Measurements from ENCODE around the gene AHNAK.

DNA sequence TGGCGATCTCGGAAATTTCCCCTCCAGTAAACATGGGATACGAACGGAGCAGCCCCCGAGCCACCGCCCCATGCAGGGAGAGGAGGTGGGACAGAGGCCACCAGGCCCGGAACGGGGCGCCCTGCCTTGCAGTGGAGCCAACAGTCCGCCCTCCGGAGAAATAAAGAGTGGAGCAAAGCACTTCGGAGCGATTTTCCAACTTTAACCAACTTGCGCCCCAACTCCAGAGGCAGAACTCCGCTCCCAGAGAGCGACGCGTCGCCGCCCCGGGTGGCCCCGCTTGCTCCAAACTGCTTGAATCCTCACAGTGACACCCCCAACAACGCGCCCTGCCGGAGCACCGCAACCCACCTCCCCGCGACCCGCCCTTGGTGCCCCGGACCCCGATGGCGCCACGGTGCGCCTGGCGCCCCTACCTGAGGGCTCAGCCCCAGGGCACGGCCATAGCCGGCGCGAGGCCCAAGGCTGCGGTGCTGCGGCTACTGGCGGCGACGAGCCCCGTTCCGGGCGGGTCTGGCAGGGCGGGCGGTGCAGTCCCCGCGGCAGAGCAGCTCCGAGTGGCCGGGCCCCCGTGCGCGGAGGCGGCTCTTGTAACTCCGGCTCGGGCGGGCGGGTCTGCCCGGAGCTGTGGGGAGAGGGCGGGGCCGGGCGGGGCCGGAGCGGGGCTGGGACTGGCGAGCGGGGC, at the start of gene AHNAK:
- TF ChIP-seq, protein P1, sequence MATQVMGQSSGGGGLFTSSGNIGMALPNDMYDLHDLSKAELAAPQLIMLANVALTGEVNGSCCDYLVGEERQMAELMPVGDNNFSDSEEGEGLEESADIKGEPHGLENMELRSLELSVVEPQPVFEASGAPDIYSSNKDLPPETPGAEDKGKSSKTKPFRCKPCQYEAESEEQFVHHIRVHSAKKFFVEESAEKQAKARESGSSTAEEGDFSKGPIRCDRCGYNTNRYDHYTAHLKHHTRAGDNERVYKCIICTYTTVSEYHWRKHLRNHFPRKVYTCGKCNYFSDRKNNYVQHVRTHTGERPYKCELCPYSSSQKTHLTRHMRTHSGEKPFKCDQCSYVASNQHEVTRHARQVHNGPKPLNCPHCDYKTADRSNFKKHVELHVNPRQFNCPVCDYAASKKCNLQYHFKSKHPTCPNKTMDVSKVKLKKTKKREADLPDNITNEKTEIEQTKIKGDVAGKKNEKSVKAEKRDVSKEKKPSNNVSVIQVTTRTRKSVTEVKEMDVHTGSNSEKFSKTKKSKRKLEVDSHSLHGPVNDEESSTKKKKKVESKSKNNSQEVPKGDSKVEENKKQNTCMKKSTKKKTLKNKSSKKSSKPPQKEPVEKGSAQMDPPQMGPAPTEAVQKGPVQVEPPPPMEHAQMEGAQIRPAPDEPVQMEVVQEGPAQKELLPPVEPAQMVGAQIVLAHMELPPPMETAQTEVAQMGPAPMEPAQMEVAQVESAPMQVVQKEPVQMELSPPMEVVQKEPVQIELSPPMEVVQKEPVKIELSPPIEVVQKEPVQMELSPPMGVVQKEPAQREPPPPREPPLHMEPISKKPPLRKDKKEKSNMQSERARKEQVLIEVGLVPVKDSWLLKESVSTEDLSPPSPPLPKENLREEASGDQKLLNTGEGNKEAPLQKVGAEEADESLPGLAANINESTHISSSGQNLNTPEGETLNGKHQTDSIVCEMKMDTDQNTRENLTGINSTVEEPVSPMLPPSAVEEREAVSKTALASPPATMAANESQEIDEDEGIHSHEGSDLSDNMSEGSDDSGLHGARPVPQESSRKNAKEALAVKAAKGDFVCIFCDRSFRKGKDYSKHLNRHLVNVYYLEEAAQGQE (IDR thresholded peaks at IDR 0.05) = no peak
- no peak for TF ChIP-seq CTCF (IDR thresholded peaks at IDR 0.05; ENCODE audit: low read depth, low read length, missing input control)
- TF ChIP-seq, protein P2, sequence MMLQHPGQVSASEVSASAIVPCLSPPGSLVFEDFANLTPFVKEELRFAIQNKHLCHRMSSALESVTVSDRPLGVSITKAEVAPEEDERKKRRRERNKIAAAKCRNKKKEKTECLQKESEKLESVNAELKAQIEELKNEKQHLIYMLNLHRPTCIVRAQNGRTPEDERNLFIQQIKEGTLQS (IDR thresholded peaks at IDR 0.05) = no peak
- no peak for TF ChIP-seq RAD21 (IDR thresholded peaks at IDR 0.05)
- no peak for TF ChIP-seq SP1 (IDR thresholded peaks at IDR 0.05)
- TF ChIP-seq JUND (IDR thresholded peaks at IDR 0.05) = no peak
- no peak for TF ChIP-seq RXRA (IDR thresholded peaks at IDR 0.05)
- no peak for TF ChIP-seq MAX (IDR thresholded peaks at IDR 0.05)
- TF ChIP-seq, protein P3, sequence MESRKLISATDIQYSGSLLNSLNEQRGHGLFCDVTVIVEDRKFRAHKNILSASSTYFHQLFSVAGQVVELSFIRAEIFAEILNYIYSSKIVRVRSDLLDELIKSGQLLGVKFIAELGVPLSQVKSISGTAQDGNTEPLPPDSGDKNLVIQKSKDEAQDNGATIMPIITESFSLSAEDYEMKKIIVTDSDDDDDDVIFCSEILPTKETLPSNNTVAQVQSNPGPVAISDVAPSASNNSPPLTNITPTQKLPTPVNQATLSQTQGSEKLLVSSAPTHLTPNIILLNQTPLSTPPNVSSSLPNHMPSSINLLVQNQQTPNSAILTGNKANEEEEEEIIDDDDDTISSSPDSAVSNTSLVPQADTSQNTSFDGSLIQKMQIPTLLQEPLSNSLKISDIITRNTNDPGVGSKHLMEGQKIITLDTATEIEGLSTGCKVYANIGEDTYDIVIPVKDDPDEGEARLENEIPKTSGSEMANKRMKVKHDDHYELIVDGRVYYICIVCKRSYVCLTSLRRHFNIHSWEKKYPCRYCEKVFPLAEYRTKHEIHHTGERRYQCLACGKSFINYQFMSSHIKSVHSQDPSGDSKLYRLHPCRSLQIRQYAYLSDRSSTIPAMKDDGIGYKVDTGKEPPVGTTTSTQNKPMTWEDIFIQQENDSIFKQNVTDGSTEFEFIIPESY (IDR thresholded peaks at IDR 0.05) = no peak
- TF ChIP-seq TAF1 (conservative IDR thresholded peaks at IDR 0.05) = no peak
